Measurements from ENCODE around the gene ZMYM4. TPM values are rescaled to one million over a fixed set of nuclear protein-coding genes. Genes with fewer than 3 reads are reported as not detected.

Gene ZMYM4
- total and polyA plus RNA-seq, 4 donors: 9.0 to 63.8 (median 21.7) TPM

DNA sequence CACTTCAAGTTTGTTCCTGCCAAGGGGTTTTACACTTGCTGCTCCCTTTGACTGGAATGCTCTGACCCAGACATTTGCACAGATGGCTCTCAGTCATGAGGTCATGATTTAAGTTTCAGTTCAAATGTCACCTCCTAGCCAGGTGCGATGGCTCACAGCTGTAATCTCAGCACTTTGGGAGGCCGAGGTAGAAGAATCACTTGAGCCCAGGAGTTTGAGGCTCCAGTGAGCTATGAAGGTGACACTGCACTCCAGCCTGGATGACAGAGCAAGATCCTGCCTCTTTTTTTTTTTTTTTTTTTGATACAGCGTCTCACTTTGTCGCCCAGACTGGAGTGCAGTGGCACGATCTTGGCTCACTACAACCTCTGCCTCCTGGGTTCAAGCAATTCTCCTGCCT, 4.5 kb upstream of the ZMYM4 start:
- TF ChIP-seq, protein P1, sequence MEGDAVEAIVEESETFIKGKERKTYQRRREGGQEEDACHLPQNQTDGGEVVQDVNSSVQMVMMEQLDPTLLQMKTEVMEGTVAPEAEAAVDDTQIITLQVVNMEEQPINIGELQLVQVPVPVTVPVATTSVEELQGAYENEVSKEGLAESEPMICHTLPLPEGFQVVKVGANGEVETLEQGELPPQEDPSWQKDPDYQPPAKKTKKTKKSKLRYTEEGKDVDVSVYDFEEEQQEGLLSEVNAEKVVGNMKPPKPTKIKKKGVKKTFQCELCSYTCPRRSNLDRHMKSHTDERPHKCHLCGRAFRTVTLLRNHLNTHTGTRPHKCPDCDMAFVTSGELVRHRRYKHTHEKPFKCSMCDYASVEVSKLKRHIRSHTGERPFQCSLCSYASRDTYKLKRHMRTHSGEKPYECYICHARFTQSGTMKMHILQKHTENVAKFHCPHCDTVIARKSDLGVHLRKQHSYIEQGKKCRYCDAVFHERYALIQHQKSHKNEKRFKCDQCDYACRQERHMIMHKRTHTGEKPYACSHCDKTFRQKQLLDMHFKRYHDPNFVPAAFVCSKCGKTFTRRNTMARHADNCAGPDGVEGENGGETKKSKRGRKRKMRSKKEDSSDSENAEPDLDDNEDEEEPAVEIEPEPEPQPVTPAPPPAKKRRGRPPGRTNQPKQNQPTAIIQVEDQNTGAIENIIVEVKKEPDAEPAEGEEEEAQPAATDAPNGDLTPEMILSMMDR (IDR thresholded peaks at IDR 0.05; ENCODE audit: control extremely low read depth, extremely low read depth): no peak

DNA sequence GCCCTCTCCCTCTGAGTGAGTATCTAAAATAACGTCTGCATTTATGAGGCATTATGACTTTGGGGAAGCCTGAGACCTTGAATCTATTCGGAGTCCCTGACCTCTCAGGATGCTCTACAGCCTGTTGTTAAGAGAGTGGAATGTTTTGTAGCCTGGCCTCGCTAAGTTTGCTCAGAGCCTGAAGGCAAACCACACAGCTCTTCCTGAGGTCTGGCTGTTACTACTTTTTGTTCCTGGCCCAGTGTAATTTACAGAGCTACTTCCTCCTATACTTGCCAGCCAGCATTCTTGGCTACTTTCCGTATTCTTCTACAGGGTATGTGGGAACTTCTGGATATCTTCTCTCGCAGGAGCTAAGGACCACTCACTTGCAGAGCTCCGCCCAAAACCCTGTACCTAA, 3.6 kb upstream of the ZMYM4 start:
- peak; percentile 43 for ATAC-seq (ENCODE audit: insufficient read depth, low FRiP score)
- no peak overlapping the region for H3K4me3 ChIP-seq
- peaks cover 0 to 5% (median 0%) of the 10 kb centered on the region in 5 donors for H3K4me1 ChIP-seq (ENCODE audit: control insufficient read depth in 5 of 5, insufficient read depth in 5 of 5, low read length in 5 of 5)
- H3K27ac ChIP-seq (ENCODE audit: low read depth in 1 of 2, low read length in 1 of 2): peak overlapping the region in 1 of 2 donors; percentile 9
- peaks cover 0 to 2% (median 0%) of the 10 kb centered on the region in 3 donors for H3K27me3 ChIP-seq (ENCODE audit: control insufficient read depth in 3 of 3, insufficient read depth in 3 of 3, low read length in 2 of 3)
- H3K9ac ChIP-seq (ENCODE audit: insufficient read depth in 1 of 2, low read length in 2 of 2): peak overlapping the region in 1 of 2 donors; percentile 7
- TF ChIP-seq, protein P1 (IDR thresholded peaks at IDR 0.05; ENCODE audit: control extremely low read depth, extremely low read depth): no peak
- WGBS, 2 donors: 9 to 16% methylated on average over 6 of the region's 6 CpGs
- no peaks in the 10 kb centered on the region for H3K36me3 ChIP-seq (ENCODE audit: control insufficient read depth in 4 of 4, insufficient read depth in 4 of 4, low read length in 4 of 4)
- peak in 2 of 3 donors; percentile 16 to 42 for DNase-seq
- no peaks in the 10 kb centered on the region for H3K9me3 ChIP-seq (ENCODE audit: control insufficient read depth in 4 of 4, insufficient read depth in 3 of 4, low read length in 3 of 4)

More for the DNA sequence above, 4.5 kb upstream of the ZMYM4 start:
- H3K4me1 ChIP-seq (ENCODE audit: control insufficient read depth in 5 of 5, insufficient read depth in 5 of 5, low read length in 5 of 5): peaks cover 0 to 2% (median 0%) of the 10 kb centered on the region in 5 donors
- H3K36me3 ChIP-seq (ENCODE audit: control insufficient read depth in 4 of 4, insufficient read depth in 4 of 4, low read length in 4 of 4): no peaks in the 10 kb centered on the region
- no peak for DNase-seq
- no peak overlapping the region for H3K27ac ChIP-seq (ENCODE audit: low read depth in 1 of 2, low read length in 1 of 2)
- H3K9ac ChIP-seq (ENCODE audit: insufficient read depth in 1 of 2, low read length in 2 of 2): no peak overlapping the region
- no peak overlapping the region for H3K4me3 ChIP-seq
- H3K27me3 ChIP-seq (ENCODE audit: control insufficient read depth in 3 of 3, insufficient read depth in 3 of 3, low read length in 2 of 3): peaks cover 0 to 2% (median 0%) of the 10 kb centered on the region in 3 donors
- no peaks in the 10 kb centered on the region for H3K9me3 ChIP-seq (ENCODE audit: control insufficient read depth in 4 of 4, insufficient read depth in 3 of 4, low read length in 3 of 4)
- no peak for ATAC-seq (ENCODE audit: insufficient read depth, low FRiP score)
- WGBS, 2 donors: 94 to 95% methylated on average over 5 of the region's 5 CpGs

DNA sequence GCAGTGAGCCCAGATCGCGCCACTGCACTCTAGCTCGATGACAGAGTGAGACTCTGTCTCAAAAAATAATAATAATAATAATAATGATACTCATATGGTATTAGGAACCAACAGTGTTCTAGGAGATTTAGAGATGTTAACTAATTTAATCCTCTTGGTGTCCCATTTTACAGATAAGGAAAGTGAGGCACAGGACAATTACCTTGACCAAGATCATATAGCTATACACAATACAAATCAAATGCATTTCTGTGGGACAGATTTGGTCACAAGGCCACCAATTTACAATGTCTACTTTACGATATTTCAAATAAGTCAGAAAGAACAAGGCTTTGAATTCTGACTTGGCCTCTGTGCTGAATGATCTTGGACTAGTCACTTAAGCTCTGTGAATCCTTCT, 2.2 kb upstream of the ZMYM4 start:
- no peak overlapping the region for H3K4me3 ChIP-seq
- H3K4me1 ChIP-seq (ENCODE audit: control insufficient read depth in 5 of 5, insufficient read depth in 5 of 5, low read length in 5 of 5): peaks cover 0 to 7% (median 1%) of the 10 kb centered on the region in 5 donors
- H3K27ac ChIP-seq (ENCODE audit: low read depth in 1 of 2, low read length in 1 of 2): no peak overlapping the region
- no peaks in the 10 kb centered on the region for H3K36me3 ChIP-seq (ENCODE audit: control insufficient read depth in 4 of 4, insufficient read depth in 4 of 4, low read length in 4 of 4)
- TF ChIP-seq, protein P1 (IDR thresholded peaks at IDR 0.05; ENCODE audit: control extremely low read depth, extremely low read depth): no peak
- H3K9me3 ChIP-seq (ENCODE audit: control insufficient read depth in 4 of 4, insufficient read depth in 3 of 4, low read length in 3 of 4): no peaks in the 10 kb centered on the region
- 94 to 97% methylated on average over 4 of the region's 4 CpGs for WGBS, 2 donors
- peaks cover 0 to 2% (median 0%) of the 10 kb centered on the region in 3 donors for H3K27me3 ChIP-seq (ENCODE audit: control insufficient read depth in 3 of 3, insufficient read depth in 3 of 3, low read length in 2 of 3)
- ATAC-seq (ENCODE audit: insufficient read depth, low FRiP score) (no peak), DNase-seq (no peak)
- no peak overlapping the region for H3K9ac ChIP-seq (ENCODE audit: insufficient read depth in 1 of 2, low read length in 2 of 2)
